Ishikawa (cell line): Measurements from ENCODE around the gene MED12L.

ENCODE experiments used
- CEBPB ChIP-seq: IDR thresholded peaks from 2 replicates; pipeline ENCODE4 v1.6.1; 2012
- CREB1 ChIP-seq: IDR thresholded peaks from 2 replicates; pipeline ENCODE4 v1.6.1; 2012; ENCODE audit warnings: low read depth
- EP300 ChIP-seq: IDR thresholded peaks from 2 replicates; pipeline ENCODE4 v1.6.1; 2012; ENCODE audit warnings: borderline replicate concordance
- NFIC ChIP-seq: IDR thresholded peaks from 2 replicates; pipeline ENCODE4 v1.6.1; 2012
- RAD21 ChIP-seq: IDR thresholded peaks from 2 replicates; pipeline ENCODE4 v1.6.1; 2012; ENCODE audit warnings: low read depth
- TAF1 ChIP-seq: IDR thresholded peaks from 2 replicates; pipeline ENCODE4 v1.6.1; 2012; ENCODE audit warnings: low read depth, mild to moderate bottlenecking
- TCF12 ChIP-seq: IDR thresholded peaks from 2 replicates; pipeline ENCODE4 v1.6.1; 2012; ENCODE audit warnings: low read depth
- TEAD4 ChIP-seq: IDR thresholded peaks from 2 replicates; pipeline ENCODE4 v1.6.1; 2012
- YY1 ChIP-seq: IDR thresholded peaks from 2 replicates; pipeline ENCODE4 v1.6.1; 2012; ENCODE audit warnings: low read depth
- ZBTB7A ChIP-seq: IDR thresholded peaks from 2 replicates; pipeline ENCODE4 v1.6.1; 2012; ENCODE audit warnings: low read depth
- TF ChIP-seq, protein P1 (sequence below): IDR thresholded peaks from 2 replicates; pipeline ENCODE4 v1.6.1; 2012; ENCODE audit warnings: low read depth, mild to moderate bottlenecking
- TF ChIP-seq, protein P2 (sequence below): IDR thresholded peaks from 2 replicates; pipeline ENCODE4 v1.6.1; 2012

DNA sequence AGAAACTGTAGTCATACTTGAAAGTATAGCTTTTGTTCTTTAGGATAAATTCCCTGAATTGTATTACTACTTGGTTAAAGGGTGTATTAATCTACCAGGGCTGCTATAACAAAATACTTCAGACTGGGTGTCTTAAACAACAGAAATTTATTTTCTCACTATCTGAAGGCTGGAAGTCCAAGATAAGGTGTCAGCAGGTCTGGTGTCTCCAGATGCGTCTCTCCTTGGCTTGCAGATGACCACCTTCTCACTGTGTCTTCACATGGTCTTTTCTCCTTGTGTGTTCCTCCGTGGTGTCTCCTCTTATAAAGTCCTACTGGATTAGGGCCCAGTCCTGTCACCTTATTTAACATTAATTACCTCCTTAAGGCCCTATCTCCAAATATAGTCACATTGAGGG, 33.7 kb downstream of the MED12L start:
- TF ChIP-seq, protein P1, sequence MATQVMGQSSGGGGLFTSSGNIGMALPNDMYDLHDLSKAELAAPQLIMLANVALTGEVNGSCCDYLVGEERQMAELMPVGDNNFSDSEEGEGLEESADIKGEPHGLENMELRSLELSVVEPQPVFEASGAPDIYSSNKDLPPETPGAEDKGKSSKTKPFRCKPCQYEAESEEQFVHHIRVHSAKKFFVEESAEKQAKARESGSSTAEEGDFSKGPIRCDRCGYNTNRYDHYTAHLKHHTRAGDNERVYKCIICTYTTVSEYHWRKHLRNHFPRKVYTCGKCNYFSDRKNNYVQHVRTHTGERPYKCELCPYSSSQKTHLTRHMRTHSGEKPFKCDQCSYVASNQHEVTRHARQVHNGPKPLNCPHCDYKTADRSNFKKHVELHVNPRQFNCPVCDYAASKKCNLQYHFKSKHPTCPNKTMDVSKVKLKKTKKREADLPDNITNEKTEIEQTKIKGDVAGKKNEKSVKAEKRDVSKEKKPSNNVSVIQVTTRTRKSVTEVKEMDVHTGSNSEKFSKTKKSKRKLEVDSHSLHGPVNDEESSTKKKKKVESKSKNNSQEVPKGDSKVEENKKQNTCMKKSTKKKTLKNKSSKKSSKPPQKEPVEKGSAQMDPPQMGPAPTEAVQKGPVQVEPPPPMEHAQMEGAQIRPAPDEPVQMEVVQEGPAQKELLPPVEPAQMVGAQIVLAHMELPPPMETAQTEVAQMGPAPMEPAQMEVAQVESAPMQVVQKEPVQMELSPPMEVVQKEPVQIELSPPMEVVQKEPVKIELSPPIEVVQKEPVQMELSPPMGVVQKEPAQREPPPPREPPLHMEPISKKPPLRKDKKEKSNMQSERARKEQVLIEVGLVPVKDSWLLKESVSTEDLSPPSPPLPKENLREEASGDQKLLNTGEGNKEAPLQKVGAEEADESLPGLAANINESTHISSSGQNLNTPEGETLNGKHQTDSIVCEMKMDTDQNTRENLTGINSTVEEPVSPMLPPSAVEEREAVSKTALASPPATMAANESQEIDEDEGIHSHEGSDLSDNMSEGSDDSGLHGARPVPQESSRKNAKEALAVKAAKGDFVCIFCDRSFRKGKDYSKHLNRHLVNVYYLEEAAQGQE: no peak
- TF ChIP-seq RAD21 (no peak), TAF1 (no peak), EP300 (no peak), CREB1 (no peak), TCF12 (no peak), YY1 (no peak), ZBTB7A (no peak), NFIC (no peak), CEBPB (no peak), TEAD4 (no peak)
- TF ChIP-seq, protein P2, sequence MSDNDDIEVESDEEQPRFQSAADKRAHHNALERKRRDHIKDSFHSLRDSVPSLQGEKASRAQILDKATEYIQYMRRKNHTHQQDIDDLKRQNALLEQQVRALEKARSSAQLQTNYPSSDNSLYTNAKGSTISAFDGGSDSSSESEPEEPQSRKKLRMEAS: no peak
